Measurements from ENCODE around the gene C9orf72.
A peak's percentile ranks its signal among the peaks of the same experiment; 100 is the strongest.

C9orf72 gene

DNA sequence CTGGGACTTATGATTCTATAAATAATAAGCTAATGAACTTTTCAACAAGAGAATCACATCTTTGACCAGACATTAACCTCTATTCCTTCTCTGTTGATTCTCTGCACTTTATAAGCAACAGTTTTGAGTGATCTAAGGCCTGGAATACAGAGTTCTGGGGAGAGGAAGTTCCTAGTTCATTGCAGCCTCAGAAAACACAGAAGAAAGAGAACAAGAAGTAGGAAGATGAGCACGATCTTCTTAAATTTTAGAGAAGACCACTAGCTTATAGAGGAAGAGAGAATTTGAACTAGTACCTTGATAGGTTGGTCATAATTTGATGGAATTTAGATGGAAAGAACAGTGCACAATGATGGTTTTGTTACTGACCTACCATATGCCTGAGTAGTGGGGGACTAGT, 8.5 kb upstream of the C9orf72 start:
- DNase-seq (ENCODE audit: low read depth, low spot score), result no peak

DNA sequence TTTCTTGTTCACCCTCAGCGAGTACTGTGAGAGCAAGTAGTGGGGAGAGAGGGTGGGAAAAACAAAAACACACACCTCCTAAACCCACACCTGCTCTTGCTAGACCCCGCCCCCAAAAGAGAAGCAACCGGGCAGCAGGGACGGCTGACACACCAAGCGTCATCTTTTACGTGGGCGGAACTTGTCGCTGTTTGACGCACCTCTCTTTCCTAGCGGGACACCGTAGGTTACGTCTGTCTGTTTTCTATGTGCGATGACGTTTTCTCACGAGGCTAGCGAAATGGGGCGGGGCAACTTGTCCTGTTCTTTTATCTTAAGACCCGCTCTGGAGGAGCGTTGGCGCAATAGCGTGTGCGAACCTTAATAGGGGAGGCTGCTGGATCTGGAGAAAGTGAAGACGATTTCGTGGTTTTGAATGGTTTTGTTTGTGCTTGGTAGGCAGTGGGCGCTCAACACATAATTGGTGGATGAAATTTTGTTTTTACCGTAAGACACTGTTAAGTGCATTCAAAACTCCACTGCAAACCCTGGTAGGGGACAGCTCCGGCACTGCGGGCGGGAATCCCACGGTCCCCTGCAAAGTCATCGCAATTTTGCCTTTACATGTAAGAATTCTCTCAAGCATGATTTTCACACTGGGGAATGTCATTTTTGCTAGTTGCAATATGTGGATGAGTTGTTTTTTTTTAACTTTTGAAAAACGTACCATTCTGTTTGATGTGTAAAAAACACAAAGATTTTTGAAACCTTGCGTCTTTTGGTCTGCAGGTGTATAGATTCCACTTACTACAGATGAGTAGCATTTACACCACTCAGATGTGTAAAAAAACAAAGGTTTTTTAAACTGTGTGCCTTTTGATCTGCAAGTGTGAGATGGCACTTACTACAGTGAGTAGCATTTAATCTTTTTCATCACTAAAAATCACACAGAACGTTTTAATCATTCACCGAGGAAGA, 631 bp upstream of the C9orf72 start:
- peak; percentile 94 for DNase-seq (ENCODE audit: low read depth, low spot score)

DNA sequence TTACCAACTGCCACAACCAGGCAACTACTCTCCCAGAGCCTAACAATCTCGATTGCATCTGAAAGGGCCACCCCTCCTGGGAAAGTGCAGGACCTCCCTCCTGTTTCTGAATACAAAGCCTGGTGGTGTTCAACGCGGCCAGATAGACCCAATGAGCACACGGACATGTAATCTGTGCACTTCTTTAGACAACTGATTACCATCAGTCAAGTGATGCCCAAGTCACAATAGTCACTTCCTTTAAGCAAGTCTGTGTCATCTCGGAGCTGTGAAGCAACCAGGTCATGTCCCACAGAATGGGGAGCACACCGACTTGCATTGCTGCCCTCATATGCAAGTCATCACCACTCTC, 739 bp downstream of the C9orf72 start:
- peak; percentile 7 for DNase-seq (ENCODE audit: low read depth, low spot score)

DNA sequence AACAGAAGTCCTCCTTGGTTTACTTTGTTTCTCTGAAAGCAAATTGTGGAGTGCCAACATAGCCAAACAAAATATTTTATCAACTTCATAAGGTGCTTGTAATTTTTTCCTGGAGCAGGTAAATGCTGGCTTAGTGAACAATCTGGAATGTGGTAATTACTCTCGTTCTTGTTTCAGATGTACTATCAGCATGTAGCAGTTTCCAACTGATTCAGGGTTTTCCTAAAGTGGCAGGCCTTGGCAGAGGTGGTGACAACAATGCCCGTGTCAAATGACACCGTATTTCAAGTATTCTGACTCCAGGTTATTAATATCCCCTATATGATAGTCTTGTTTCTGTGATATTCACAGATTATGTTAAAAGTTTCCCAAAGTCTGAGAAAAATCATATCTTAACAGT, 1.2 kb downstream of the C9orf72 start:
- DNase-seq (ENCODE audit: low read depth, low spot score), result no peak

DNA sequence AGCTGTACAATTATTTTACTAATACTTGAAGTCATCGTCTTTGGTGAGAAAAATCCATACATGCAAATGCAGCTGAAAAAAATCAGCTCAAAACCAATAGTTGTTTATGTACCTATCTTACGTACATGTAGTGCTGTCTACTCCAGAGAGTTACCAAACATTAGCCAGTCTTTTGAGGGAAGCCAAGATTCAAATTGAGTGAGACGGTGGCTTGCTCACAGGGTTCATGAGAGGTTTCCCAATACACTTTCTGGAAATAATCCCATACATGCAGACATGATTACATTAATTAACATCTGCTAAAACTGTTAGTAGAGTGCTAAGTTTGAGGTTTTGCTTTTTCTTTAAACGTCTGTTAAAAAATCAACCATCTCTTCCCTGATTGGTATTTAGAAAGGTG, 2.3 kb downstream of the C9orf72 start:
- DNase-seq (ENCODE audit: low read depth, low spot score), result no peak

DNA sequence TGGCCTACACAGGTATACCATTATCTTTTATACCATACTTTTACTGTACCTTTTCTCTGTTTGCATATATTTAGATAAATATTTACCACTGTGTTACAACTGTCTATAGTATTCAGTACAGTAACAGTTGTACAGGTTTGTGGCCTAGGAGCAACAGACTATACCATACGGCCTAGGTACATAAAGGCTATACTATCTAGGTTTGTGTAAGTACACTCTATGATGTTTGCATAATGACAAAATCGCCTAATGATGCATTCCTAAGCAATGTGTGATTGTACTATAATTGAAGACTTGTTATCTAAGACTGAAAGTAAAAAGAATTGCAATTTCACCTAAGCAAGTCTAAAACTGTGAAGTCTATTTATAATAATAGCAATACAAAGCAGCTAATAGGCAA, 3.9 kb downstream of the C9orf72 start:
- no peak for DNase-seq (ENCODE audit: low read depth, low spot score)

DNA sequence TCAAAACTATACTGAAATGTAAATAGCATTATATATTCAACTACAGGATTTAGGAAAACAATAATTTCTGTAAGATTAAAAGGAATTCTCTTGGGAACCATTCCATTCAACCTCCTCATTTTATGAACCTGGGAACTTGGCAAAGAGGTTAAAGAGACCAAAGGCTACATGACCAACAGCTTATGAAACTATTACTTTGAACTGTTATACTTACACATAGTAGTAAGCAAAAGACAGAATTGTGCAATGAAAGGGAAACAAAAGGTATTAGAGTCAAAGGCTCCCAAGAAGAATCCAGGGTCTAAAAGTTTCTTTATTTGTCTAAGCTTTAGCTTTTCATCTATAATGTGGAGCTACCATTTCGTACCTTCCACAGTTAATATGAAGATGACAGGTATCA, 7.2 kb downstream of the C9orf72 start:
- DNase-seq (ENCODE audit: low read depth, low spot score), result no peak

DNA sequence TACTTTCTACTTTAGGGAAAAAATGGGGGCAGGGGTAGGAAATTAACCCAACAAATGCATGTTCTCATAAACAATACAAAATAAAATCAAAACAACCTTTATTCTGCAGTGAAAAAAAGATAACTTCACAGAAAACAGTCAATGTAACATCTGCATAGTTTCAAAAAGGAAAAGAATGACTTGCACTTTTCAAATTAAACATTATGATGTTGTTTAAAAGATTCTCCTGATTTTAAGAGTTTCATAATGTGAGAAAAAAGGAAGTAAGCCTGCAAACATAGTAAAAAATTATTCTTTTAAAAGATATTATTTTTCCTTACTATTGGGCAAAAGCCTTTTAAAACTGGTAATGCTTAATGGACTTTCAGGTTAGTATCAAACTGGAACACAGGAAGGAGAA, 7.6 kb downstream of the C9orf72 start:
- no peak for DNase-seq (ENCODE audit: low read depth, low spot score)

DNA sequence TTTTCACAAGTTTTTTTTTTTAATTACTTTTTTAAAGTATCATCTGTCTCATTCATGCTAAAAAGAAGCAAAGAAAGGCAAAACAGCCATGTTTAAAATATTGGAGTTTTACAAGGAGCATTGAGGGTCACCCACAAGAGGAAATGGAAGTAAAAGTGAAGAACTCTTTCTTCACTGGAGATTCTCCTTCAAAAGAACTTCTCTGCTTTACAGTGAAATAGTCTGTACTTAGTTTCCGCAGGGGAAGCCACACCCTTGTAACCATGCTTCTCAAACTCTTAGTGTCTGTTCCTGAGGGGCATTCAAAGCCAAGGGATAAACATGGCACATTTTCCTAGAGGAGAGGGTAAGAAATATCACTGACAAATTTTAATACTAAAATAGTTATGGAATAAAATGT, 8.6 kb downstream of the C9orf72 start:
- DNase-seq (ENCODE audit: low read depth, low spot score), result no peak

DNA sequence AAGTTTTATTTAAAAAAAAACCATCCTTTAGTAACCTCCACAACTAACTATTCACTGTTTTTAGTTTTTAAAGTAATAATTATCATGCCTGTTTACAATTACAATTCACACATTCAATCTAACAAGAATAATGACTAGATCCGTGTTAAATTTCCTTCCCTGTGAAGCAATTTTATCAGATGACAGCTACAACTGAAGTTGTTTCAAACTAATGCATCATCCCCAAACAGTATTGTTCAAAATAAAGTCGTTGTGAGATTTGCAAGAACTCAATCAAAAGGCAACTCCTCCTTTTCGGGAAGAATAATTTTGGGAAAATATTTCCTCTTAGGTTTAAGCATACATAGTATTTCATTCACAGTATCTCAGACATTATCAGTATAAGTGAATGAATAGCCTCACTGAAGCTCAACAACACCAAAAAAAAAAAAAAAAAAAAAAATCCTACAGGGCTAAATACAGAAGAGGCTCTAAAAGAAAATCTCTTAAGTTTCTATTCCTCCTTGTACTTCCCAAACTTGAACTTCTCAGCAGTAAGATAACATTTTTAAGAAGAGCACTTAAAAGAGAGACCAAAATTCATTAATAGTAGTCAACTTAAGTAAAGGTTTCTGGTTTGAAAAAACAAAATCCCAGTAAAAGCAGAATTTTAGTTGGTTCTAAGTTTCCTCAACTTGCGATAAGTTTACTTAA, 9.4 kb downstream of the C9orf72 start:
- DNase-seq (ENCODE audit: low read depth, low spot score), result no peak

DNA sequence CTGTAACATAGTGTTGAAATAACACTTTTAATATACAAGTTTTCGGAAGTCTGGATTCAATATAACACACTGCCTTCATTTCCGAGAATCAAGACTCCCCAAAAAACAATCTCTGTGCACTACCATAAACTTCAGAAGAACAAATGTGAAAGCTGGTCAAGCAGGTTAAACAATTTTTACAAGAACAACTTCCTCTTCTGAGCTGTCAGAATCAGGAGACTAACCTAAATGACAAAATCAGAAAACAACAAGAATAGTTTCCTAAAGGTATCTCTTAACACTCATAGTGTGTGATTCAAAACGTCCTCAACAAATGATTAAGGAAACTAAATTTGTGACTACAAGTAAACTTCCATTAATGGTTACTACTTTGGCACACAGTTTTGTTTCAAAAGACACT, 11.6 kb downstream of the C9orf72 start:
- no peak for DNase-seq (ENCODE audit: low read depth, low spot score)

DNA sequence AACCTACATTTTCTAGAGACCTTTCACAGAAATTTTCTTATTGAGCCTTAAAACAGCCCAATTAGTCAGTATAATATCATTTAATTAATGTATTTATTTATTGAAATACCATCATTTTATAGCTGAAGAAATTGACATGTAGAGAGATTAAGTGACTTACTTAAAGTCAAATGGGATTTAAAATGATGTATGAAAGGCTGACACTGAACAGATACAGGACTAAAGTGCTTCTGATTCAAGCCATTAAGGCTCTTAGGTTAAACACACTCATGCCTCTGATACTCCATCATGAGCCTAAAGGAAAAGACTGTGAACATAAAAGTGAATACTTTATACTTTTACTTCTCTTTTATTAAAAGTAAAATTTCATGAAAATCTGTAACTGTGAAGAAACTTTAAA, 12.8 kb downstream of the C9orf72 start:
- DNase-seq (ENCODE audit: low read depth, low spot score), result no peak

DNA sequence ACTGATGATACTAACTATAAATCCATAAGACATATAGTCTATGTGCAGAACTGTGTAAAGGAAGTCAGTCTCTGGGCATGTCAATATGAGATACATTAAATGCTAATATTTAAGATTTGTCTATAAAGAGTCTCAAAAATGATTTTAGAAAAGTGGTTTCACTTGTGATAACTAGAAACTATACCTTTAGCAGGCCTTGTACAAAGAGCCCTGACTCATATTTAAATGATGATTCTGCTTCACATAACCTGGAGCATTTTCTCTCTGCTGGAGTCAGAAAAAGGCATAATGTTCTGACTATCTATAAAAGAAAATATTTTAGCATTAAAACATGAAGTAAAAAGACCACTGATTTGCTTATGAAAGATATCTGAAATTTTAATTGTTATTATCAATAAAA, 15.0 kb downstream of the C9orf72 start:
- DNase-seq (ENCODE audit: low read depth, low spot score), result no peak

DNA sequence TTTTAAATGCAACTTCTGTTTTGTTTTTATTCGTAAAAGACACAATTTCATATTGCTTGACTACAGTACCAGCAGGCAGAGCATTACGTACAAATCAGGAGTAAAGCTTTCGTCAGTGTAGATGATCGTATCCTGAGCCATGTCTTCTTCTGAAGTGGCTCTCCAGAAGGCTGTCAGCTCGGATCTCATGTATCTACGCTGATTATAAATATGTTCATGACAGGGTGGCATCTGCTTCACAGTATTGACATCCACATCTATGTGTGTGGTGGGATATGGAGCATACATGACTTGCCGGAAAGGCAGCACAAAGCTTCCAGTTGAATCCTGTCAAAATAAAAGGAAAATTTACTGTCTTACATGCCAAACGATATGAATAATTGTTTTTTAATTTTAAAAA, 16.8 kb downstream of the C9orf72 start:
- no peak for DNase-seq (ENCODE audit: low read depth, low spot score)

DNA sequence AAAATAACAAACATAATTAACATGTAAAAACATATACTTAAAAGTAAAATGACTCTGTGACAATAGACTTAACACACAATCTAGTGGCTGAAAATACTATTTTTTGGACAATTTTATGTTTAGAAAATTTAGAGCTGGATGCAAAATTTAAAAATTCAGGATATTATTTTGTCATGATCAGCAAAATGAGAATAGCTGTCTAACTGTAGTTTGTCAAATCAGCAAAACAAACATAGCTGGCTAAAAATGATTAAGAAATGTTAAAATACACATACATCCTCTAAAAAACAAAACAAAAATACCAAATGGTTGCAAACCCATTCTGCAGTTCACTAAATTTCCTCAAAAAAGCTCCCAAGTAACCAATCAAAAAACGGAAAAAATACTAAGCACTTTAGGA, 18.6 kb downstream of the C9orf72 start:
- DNase-seq (ENCODE audit: low read depth, low spot score), result no peak

DNA sequence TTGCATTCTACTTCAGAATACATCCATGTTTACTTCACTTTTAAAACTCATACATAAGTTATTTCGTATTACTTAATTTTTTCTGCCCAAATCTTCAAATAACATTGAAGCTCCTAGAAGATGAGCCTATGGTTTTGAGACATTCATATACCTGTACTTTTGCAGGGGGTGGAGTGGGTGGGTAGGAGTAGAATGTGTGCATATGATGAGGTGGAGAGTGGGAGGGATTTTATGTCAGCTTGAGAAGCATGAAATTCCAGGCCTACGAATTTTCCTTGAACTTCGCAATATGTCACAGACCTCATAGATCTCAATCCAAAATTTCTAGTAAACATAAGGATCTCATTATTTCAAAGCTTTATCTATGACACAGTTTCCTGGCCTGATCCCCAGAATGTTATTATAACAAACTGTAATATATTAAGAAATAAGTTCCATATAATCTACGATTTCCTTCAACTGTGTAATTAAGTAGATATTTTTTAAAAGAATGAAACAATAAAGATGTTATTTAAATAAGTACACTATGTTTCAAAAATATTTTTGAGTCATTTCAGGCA, 24.0 kb downstream of the C9orf72 start:
- DNase-seq (ENCODE audit: low read depth, low spot score), result no peak

DNA sequence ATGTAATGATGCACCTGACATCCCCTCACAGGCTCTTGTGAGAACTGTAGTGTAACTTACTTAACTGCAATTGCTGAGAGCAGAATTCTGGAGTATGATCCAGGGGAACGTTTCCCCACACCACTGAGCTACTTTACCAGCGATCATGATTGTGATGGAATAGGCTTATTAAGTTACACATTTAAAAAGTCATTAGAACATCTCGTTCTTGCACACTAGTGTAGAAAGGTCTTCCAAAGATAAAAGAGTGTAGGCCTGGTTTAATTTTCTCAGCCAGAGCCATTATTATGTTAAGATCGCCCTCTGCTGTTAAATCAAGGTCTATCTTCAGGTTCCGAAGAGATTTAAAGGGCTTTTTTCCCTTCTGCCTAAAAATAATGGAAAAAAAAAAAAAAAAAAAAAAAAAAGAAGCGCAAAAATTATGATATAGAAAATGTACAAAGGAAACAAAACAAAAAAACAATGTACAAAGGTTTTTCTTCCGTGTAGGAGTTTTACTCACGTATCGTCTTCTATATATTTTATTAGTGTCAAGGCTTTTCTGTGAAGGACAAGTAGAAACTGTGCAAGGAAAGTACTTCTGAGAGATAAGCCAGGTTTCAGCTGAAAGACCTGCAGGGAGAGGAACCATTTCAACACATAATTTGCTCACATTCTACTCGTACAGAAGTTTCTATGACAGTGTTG, 25.1 kb downstream of the C9orf72 start:
- DNase-seq (ENCODE audit: low read depth, low spot score), result no peak

DNA sequence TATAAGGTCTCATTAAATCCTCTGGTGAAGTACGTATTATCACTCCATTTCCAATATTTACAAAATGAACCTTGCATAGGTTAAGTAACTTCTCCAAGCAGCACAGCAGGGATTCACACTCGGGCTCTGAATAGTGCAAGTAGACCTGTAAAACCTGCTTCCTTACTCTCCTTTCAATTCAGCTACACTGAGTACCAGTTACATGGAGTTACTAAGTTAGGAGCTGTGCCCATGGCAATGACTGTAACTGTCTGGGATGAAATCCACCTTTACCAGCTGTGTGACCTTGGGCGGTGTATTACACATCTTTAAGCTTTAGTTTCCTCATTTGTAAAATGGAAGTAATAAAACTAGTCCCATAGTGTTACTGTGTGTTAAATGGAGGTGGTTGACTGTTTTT, 27.8 kb downstream of the C9orf72 start:
- no peak for DNase-seq (ENCODE audit: low read depth, low spot score)

DNA sequence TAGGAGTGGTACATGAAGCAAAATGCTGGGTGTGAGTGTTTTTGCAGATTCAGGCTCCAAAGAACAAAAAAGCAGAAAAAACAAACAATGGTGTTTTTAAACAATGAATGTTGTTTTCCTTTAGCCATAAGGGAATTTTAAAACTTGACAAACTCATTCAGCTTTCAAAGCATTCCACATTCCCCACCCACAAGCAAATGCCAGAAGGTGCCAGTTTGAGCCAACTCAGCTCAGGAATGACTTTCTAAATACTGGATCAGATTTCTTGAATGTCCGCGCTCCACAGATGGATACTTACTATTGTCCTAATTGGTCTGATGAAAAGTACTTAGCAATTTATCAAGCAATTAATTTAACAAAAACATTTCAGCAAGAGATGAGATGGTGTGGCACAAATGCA, 30.8 kb downstream of the C9orf72 start:
- DNase-seq (ENCODE audit: low read depth, low spot score), result no peak

DNA sequence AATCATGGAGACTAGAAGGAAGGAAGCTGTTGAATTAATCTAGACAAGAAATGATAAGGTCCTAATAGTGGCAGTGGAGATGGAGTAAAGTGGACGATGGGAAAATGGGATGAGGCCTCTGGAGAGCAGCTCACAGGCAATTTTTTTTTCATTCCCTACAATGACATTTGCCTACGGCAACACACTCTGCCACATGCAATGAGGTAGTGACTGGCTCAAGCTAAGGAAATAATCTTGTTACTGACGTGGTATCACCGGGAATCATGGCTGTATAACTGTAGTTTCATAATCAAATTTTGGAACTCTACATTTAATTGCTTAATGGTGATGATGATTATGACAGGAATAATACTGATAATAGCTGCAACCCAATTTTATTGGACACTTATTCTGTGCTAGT, 31.5 kb downstream of the C9orf72 start:
- no peak for DNase-seq (ENCODE audit: low read depth, low spot score)

DNA sequence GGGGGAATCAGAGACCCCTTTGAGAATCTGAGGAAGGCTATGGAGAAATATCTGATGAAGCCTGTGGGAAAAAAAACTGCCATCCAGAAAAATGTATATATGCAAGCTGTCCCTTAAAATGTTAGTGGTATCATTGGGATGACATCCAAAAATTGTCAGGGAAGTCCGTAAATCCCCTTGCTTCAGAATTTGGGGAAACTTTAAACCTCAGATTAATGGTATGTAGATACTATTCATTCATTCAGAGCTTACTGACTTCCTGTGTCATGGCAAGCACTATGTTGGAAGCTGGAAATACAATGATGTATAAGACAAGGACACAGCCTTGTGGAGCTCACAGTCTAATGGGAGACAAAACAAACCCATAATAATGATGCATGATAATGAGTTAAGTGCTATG, 32.8 kb downstream of the C9orf72 start:
- DNase-seq (ENCODE audit: low read depth, low spot score), result no peak
